IPS-NIHi7 (cell line): ENCODE results near the gene RREB1.

Source experiments
- DNase-seq: peaks from one replicate; pipeline ENCODE4 v3.0.0; 2012; ENCODE audit warnings: mixed read lengths; ENCODE audit errors: extremely low spot score

RREB1 gene

DNA sequence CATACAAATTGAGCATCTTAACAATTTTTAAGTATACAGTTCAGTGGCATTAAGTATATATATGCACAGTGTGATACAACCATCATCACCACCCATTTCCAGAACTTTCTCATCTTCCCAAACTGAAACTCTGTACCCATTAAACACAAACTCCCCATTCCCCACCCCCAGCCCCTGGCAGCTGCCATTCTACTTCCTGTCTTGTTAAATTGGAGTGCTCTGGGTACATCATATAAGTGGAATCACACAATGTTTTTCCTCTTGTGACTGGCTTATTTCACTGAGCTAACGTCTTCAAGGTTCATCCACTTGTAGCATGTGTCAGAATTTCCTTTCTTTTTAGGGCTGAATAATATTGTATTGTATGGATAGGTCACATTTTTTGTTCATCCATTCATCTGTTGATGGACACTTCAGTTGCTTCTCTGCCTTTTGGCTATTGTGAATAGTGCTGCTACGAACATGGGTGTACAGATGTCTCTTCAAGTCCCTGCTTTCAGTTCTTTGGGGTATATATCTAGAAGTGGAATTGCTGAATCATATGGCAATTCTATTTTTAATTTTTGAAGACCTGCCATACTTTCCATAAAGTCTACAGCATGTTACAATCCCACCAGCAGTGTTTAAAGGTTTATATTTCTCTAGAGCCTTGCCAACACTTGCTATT lies 19.6 kb upstream of the RREB1 start:
- DNase-seq: no peak

DNA sequence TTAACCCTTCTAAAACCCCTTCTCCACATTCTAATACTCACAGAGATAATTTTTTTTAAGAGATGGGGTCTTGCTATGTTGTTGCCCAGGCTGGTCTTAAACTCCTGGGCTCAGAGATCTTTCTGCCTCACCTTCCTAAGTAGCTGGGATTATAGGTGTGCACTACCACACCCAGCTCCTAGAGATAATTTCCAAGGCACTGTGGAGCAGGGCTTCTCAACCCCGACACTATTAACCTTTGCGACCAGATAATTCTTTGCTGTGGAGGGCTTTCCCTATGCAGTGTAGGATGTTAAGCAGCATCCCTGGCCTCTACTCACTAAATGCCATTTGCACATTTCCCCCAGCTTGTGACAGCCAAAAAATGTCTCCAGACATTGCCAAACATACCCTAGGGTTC lies 8.8 kb upstream of the RREB1 start:
- no peak for DNase-seq

DNA sequence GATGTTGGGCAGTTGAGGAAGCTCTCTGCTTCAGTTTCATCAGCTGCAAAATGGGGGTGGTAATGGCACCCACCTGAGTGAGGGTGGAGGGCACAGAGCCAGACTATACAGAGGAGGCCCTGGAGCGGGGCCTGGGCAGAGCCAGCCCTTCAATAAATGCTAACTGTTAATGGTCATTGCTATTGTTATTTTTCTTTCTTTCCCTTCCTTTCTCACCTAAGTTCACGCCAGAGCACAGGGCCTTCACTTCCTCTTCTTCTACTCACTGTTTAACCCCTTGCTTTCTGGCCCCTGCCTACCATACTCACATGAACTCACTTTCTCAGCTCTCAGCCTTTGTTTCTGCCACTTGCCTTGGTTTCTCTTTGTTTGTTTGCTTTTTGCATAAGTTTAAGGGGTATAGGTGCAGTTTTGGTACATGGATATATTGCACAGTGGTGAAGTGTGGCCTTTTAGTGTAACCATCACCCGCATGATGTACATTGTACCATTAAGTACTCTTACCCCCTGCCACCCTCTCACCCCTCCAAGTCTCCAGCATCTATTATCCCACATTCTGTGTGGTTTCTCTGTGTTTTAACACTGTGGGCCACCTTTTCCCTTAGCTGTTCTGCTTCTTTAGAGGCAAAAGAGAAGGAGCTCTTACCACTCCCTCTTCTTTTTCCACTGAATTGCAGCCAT lies 7.5 kb upstream of the RREB1 start:
- no peak for DNase-seq

DNA sequence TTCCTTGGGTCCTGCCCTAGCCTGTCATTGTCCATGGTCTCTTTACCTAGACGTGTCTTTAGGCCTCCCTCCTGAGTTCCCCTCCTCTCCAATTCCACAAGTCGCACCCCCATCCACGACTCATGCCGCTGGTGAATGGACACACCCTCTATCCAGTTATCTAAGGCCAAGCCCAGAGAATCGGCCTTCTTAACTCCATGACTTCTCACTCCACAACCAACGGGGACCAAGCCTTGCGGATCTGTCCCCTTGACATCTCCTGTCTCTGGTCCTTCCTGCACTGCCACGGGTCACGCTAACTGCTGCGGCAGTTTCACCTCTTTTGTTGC lies 7.0 kb upstream of the RREB1 start:
- no peak for DNase-seq

DNA sequence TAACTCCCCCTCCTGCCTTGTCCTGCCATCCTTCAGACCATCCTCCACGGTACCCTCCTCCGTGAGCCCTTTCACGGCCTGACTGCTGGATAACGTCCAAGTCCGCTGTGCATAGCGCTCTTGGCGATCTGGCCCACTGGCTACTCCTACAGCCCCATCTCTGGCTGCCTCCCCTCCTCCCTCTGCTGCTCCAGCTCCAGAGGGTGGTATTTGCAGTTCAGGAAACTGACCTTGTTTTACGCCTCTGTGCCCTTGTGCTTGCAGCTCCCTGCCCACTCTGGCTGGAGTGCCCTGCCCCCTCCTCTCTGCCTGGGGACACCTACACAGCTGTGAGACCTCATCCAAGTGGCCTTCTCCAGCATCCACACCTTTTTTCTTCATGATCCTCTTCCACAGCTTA lies 6.5 kb upstream of the RREB1 start:
- no peak for DNase-seq

DNA sequence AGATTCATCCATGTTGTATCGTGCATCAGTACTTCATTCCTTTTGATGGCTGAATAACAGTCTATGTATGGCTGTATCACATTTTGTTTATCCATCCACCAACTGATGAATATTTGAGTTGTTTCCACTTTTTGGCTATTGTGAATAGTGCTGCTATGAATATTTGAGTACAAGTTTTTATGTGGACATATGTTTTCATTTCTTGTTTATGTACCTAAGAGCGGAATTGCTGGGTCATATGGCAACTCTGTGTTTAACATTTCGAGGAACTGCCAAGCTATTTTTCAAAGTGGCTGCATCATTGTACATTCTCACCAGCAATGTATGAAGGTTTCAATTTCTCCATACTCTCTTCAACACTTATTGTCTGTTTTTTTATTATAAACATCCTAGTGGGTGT lies 3.0 kb upstream of the RREB1 start:
- no peak for DNase-seq

DNA sequence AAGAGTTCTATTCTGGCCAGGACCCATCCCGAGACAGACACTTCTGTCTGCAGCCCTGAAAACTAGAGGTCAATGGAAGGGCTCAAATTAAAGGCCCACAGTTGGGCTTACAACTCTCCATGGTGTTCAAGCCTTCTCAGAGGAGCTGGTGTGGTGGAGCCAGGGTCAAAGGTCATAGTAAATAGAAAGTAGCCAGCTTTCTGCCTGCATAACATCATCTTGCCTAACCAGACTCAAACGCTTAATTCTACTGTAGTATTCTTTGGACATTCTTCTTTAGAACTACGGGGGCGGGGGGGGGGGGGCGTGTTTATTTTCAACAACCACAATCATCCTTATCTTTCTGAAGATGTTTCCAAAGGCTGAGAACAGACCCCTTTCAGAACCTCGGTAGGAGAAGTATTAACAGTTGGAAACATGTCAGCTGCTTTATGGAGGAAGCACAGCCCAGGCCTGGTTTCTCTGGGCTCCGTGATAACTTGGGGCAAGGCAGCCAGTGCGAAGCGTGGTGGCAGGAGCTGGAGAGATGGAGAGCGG lies 1.5 kb upstream of the RREB1 start:
- no peak for DNase-seq

DNA sequence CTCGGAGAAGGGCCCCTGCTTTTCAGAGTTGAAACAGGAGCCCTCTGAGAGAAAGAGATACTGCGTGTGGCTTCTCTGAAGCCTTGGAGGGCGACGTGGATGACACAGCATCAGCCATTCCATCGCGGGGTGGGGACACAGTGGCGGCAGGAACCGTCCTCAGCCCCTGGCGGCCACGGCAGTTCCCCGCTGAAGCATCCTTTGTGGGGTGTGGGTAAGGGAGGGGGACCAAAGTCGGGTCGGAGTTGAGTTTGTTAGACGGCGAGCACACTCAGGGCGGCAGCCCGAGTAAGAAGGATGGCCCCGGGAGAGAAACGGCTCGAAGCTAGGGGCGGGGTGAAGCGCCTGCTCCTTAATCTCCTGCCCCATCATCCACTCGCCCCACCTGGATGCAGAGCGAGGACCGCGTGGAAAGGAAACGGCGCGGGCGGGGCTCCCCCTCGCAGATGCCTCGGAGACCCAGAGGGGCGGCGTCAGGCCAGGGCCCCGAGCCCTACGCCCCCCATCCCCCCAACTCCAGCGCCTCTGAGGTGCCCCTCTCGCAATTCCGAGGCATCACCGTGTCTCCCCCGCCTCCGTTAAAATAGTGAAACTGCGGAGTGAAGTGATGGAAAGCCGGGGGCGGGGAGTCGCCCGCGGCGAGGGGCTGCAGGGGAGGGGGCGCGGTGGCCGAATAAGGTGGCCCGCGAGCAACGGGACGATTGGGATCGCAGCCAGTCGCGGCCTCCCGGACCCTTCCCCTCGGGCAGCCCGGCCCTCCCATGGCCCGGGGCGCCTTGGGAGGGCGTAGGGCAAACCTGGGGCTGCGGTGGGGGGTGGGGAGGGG lies 796 bp upstream of the RREB1 start:
- peak; percentile 49 for DNase-seq

DNA sequence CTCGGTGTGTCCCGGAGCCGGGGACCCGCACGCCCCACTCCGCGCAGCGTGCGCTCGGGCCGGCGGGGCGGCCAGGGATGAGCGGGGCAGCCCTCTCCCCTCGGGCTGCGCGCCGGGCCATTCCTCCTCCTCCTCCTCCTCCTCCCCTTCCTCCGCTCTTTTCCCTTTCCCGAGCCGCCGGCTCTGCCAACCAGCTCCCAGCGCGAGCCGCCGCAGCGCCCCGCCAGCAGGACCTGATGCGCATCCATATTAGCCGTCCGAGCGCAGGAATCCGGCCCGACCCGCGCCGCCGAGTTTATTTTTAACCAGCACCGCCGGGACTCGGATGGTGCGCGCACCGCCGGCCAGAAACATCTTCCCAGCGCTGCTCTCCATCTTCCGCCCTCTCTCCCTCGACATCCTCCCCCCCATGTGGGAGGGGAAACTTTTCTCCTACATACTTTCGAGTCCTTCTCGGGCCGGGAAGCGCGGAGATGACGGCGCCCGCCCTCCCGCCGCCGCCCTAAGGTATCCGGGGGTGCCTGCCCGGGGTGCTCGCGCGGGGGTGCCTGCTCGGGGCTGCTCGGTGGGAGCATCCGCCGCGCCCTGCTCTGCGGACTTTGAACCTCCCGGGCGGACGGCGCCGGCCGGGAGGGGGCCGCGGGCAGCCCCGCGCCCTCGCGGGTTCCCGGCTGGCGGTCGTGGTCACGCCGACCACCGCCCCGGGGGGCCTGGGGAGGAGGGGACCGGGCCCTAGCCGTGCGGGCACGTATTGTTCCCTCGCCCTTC lies 619 bp downstream of the RREB1 start:
- DNase-seq: peak; percentile 43

DNA sequence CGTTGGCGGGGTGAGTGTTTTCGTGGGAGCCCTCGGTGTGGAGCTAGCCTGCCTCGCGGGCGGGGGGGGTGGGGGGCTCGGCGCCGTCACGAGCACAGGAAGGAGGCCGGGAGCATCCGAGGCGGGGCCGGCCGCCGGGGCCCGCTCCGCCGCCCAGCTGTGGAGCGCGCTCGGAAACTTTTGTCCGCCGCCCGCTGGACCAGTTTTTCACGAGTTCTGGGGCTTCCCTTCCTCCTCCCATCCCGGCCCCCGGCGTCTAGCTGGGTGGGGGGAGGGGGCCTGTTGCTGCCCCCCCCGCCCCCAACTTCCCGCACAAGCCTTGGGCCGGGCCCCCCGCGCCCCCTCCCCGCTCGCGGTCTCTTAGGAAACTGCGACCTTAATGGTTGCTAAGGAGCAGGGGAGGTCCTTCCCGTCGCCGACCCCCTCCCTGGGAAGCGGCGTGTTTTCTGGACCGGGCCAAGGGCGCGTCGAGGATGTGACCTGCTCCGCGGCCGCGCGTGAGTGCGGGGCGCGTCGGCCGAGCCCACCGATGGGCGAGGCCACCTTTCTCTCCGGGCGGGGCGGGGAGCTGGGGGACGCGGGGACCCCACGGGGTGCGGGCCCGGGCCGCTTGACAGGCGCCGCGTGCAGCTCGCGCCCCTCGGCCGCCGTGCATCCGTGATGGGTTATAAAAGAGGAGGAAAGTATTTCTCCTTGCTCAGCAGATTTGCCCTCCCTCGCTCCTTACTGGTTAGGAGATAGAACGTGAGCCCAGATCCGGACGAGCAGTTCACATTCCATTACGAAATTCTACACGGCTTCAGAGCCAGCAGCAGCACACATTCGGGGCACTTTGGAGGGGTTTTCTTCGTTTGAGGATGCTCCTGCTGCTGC lies 1.4 kb downstream of the RREB1 start:
- no peak for DNase-seq

DNA sequence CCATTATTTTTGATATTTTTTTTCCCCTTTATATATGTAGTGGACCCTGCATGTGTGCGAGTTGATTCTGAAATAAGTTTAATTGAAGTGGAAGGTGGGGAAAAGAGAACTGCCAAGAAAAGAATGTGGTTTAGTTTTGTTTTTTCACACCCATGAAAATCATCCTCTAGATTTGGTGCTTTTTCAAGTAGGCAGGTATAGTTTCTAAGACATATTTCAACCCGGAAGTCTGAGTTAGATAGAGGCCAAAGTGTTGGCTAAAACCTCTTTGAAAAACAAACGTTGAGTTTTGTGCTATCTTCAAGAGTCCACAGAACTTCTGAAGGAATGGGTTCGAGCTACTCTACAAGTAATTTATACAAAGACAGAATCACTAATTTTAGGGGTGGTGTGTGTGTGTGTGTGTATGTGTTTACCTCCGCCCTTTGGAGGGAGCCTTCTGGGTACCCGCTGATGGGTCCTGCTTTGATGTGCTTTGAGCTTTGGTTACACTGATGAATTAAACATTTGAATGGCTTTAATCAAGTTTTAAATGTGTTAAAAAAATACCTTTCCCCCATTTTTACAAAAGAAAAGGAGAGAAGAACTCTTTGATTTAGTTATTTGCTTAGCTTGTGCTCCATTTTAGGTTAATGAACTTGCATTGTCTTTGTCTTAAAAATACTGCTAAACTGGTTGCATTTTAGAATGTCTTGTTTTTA lies 2.5 kb downstream of the RREB1 start:
- no peak for DNase-seq

DNA sequence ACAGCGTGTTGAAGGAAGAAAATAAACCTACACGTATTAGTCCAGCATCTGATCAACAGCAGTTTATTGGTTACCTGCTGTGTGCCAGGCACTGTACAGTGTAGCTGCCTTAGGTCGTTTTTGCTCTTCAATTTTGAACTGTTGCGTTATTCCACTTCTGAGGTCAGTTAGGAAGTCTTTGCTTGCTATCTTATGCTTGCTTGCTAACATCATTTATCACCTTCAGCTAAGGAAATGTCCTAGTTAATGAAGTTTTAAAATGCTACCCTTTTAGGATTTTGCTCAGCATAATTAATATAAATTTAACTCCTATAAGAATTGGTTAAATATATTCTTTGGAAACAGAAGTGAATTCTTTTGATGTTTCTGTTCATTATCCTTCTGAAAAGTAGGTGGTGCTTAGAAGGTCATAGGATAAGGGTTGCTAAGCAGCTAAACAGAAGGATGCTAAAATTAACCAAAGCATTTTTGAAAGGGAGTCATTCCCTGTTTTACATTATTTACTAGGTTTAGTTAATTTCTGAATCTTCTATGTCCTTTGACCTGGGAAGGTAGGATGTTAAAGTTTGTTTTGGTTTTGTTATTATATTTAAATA lies 3.4 kb downstream of the RREB1 start:
- no peak for DNase-seq

DNA sequence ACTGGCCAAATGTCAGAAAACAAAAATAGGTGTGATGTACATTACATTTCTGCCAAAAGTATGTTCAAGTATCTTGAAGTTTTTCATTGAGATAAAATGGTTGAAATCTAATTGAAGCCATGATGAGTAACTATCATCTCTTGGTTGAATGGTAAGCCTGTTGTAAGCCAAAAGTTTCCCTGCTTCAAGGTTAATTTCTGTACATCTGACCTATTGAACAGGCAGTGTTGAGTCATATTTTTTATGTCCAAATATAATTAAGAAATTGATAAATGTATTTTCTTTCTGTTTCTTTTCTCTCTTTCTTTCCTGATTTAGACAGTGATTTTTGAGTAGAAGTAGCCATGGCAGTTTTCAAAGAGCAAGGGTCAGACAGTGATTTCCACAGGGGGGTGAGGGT lies 4.4 kb downstream of the RREB1 start:
- DNase-seq: no peak

DNA sequence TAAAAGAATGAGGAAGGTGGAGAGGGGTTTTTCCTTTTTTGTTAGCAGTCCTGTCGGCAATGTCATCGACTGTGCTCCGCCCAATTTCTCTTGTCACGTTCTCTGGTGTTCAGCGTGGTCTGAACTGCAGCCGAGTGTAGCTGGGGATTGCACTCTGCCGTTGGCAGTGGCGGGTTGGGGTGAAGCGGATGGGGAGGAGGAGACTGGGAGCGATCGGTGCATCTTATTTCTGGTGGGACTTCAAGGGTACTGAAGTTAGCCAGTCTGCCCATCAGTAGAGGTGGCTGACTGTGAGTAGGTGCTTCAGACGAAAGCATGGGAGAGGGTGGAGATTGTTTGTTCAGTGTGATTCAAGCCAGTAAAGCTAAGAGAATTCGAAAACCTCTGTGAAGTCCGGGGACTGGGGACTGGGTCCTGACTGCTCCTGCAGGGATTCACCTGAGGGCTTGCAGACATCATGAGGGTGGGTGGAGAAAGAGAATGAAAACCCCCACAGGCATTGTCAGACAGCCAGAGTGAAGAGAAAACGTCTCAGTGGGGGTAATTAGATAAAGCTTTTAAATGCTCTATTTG lies 5.1 kb downstream of the RREB1 start:
- DNase-seq: no peak

DNA sequence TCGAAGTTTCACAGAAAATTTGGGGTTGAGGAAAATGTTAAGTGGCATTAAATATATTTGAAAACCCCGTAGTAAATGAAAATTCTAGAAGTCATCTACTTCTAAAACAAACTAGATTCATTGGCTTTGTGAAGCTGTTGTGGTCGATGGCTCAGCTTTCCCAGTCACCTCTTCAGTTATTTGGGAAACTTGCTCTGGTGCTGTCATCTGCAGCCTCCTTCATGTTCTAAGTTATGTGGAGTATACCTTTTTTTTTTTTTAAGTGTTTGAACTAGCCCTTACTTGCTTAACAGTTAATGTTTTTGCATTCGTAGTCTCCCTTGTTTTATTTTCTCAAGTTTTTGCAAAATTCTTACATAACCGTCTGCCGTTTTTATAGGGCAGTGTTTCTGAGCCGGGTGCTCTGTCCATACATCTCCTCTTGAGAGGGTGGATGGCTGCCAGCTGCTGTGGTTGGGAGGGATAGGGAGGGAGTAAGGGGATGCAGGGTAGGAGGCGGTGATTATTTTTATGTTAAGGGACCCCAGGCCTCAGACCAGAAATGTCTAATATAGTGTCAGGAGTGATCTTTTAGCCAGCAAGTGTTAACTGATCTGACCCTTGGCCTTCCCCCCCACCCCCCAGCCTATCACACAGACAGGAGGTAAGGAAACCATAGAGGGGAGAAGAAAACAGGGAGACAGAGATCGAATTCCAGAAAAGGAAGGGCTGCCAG lies 7.1 kb downstream of the RREB1 start:
- DNase-seq: no peak

DNA sequence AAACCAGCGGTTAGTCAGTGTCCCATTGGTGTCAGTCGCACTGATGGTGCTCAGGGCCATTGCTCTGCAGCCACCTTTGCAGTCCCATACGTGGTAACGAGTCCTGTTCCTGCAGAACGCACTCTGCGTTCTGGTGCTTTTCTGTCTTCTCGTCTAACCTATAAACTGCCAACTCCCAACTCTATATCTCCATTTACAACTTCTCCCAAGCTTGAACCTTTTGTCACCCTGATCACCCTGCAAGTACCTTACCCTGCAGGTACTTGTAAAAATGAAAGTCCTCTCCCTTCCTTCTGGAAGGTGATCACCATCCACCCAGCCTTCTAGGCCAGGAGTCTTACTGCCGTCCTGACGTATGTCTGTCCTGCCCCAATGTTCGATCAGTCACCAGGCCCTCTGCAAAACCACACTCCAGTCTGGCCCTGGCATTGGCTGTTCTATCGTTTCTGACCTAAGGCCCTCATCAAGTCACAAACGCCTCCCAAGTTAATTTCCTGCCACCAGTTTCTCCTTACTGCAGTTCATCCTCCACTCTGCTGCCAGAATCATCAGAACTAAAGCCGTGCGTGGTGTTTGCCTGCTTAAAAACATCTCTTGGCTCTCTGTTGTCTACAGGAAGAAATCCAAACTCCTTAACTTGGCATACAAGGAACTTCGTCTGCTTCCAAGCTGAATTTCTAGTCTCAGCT lies 7.9 kb downstream of the RREB1 start:
- DNase-seq: no peak

DNA sequence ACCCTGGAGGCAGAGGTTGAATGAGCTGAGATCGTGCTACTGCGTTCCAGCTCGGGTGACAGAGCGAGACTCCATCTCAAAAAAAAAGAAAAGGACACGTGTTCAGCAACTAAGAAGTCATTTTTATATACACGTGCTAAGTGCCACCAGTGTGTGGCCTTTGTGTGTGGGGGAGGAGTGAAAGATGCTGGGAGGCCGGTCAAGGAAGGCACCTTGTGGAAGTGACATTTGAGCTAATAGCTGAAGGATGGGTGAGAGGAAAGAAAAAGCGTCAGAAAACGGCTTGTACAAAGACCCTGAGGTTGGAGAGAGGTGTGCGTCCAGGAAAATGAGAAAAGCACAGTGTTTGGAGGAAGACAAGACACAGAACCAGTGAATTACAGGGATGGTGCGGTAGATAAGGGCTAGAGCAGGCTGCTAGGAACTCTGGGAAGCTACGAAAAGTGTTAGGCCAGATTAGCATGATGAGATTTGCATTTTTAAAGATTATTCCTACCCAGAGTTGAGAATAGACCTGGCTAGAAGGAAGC lies 11.6 kb downstream of the RREB1 start:
- DNase-seq: no peak

DNA sequence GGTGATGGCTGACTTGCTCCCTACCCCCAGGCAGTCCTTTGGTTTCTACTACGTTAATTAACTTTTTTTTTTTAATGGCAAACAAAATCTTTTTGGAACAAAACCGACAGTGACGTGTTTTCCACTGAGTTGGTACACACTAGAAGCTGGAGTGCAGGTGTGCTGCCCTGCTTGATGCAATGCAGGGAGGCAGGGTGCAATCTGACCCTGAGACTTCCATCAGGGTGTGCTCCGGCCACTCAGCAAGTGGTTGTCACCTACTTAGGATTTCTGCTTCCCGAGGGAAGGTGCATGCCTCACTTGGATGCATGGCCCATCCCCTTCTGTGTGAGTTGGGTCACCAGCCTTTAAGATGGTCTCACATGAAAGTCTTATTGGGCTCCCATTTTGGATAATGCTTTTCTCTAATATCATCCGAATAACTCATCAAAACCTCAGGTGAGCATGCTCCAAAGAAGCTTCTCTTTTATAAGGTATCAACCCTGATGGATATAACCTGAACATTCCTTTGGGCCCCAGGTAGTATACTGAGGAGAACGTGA lies 14.0 kb downstream of the RREB1 start:
- no peak for DNase-seq
